Airway epithelial cell (primary cell): Measurements from ENCODE around the gene PRRC1. TPM values are rescaled to one million over a fixed set of nuclear protein-coding genes. Genes with fewer than 3 reads are reported as not detected.

Experiments used
- total RNA-seq: library from RNA; depleted of rRNA; stranded (reverse); fragments of >200 nt; gene quantifications from 2 replicates; pipeline ENCODE4 v1.2.3, GENCODE V29; 2015

PRRC1 gene
- total RNA-seq: 47.7 and 48.2 TPM in 2 replicates

GRCh38 chr5:127517480-127518318 lies at the start of gene PRRC1:
Gene PRRC1, plus strand, starts transcription at chr5:127517640. Its CDS starts 5,840 bp downstream, at chr5:127523480.

Other genes starting within 250 kb of the PRRC1 start
- 0.05 and 0.07 TPM in 2 replicates for gene MEGF10, start 226.8 kb upstream of the PRRC1 start, total RNA-seq
- gene CTXN3, start 131.4 kb downstream of the PRRC1 start, total RNA-seq: not detected in 2 replicates
- gene CCDC192, start 185.8 kb downstream of the PRRC1 start, total RNA-seq: not detected in 2 replicates